Ascending aorta (tissue), 2 donors: ENCODE measurements around the gene EMD. TPM values are rescaled to one million over a fixed set of nuclear protein-coding genes. Genes with fewer than 3 reads are reported as not detected.

Source experiments
- DNase-seq, 2 donors: peaks; one replicate each; pipeline ENCODE4 v3.0.0-alpha.2; 2019; ENCODE audit warnings: low spot score in 2 of 2
- H3K27ac ChIP-seq, 2 donors: fragments of 200-600 bp; sonication (generic); one replicate each; pipeline ENCODE4 v1.5.1; 2016 to 2017; ENCODE audit warnings: mild to moderate bottlenecking in 1 of 2
- H3K27me3 ChIP-seq: fragments of 200-600 bp; sonication (generic); one replicate; pipeline ENCODE4 v1.5.1; 2017
- H3K36me3 ChIP-seq, 2 donors: fragments of 200-600 bp; sonication (generic); one replicate each; pipeline ENCODE4 v1.5.1; 2016
- H3K4me1 ChIP-seq, 2 donors: fragments of 200-600 bp; sonication (generic); one replicate each; pipeline ENCODE4 v1.5.1; 2016 to 2017; ENCODE audit warnings: mild to moderate bottlenecking in 1 of 2
- H3K4me3 ChIP-seq, 2 donors: fragments of 200-600 bp; sonication (generic); one replicate each; pipeline ENCODE4 v1.5.1; 2016 to 2017; ENCODE audit warnings: mild to moderate bottlenecking in 1 of 2
- H3K9me3 ChIP-seq, 2 donors: fragments of 200-600 bp; sonication (generic); one replicate each; pipeline ENCODE4 v1.5.1; 2016
- intact Hi-C: fragments of 100-400 bp; cut with DNase I; formaldehyde crosslinking; loops from one replicate; pipeline ENCODE4 v1.15.1; 2023
- total RNA-seq: library from RNA; depleted of rRNA; stranded (reverse); fragments of >200 nt; gene quantifications from one replicate; pipeline ENCODE4 v1.1.0, GENCODE V29; 2016
- TF ChIP-seq, protein P1 (sequence below), 3 experiments: fragments of 200-600 bp in 2 of 3; fragments of 450-650 bp in 1 of 3; sonication (generic) in 2 of 3; IDR thresholded peaks; one replicate each; pipeline ENCODE4 v1.5.1; 2016 to 2019; ENCODE audit warnings: antibody characterized with exemption in 3 of 3, mild to moderate bottlenecking in 1 of 3, moderate library complexity in 1 of 3

Gene EMD
- total RNA-seq, 1 donor from 2014 or later = 86.3 TPM

DNA sequence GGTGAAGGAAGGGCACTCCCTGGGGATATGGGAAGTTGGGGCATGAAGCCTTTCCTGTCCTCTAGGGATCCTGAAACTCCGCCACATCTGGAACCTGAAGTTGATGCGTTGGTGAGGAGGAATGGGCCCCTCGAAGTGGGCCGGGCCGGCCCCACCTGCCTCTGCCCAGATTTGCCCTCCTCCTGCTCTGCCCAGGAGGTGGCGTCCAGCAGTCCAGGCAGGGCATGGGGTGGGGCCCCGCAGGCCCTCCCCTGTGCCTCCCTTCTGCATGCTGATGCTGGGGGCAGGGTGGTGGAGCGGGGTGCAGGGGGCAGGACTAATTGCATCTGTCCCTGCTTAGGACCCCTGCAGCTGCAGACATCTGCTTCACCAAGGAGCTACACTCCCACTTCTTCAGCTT lies 34.0 kb downstream of the EMD start:
- Histone ChIP-seq H3K4me3 (no peak overlapping the region), H3K27me3 (no peaks in the 10 kb centered on the region), H3K9me3 (no peaks in the 10 kb centered on the region), H3K4me1 (peaks cover 0 to 7% of the 10 kb centered on the region in 2 donors), H3K36me3 (peaks cover 0 to 3% of the 10 kb centered on the region in 2 donors), H3K27ac (peak overlapping the region in 1 of 2 donors; percentile 91)
- intact Hi-C loops = loop anchor here (5.0 kb wide), 1 partner anchor 64 kb away; the partner anchor contains the start of gene LAGE3
- no peak for DNase-seq
- TF ChIP-seq, protein P1, sequence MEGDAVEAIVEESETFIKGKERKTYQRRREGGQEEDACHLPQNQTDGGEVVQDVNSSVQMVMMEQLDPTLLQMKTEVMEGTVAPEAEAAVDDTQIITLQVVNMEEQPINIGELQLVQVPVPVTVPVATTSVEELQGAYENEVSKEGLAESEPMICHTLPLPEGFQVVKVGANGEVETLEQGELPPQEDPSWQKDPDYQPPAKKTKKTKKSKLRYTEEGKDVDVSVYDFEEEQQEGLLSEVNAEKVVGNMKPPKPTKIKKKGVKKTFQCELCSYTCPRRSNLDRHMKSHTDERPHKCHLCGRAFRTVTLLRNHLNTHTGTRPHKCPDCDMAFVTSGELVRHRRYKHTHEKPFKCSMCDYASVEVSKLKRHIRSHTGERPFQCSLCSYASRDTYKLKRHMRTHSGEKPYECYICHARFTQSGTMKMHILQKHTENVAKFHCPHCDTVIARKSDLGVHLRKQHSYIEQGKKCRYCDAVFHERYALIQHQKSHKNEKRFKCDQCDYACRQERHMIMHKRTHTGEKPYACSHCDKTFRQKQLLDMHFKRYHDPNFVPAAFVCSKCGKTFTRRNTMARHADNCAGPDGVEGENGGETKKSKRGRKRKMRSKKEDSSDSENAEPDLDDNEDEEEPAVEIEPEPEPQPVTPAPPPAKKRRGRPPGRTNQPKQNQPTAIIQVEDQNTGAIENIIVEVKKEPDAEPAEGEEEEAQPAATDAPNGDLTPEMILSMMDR (IDR thresholded peaks at IDR 0.05) = no peak

DNA sequence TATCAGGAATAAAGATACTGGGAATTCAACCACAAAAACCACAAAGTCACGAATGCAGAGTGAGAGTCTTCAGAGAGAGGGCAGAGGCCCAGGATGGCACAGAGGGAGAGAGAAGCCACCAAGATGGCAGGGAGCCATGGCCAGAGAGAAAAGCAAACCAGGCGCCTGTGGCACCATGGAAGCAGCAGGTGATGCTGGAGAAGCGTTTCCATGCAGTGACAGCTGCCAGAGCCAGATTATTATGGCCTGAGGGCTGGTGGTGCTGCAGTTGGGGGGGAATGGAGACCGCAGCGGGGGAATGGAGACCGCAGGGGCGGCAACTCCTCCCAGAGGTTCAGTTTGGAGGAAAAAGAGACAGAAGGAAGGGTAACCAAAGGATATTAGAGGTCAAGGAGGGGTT lies 38.1 kb downstream of the EMD start:
- Histone ChIP-seq H3K4me3 (no peak overlapping the region), H3K9me3 (no peaks in the 10 kb centered on the region), H3K36me3 (peaks cover 0 to 3% of the 10 kb centered on the region in 2 donors), H3K4me1 (no peaks in the 10 kb centered on the region), H3K27me3 (no peaks in the 10 kb centered on the region), H3K27ac (no peak overlapping the region)
- intact Hi-C loops = no loop called here
- TF ChIP-seq, protein P1 (IDR thresholded peaks at IDR 0.05) = no peak
- DNase-seq = no peak

DNA sequence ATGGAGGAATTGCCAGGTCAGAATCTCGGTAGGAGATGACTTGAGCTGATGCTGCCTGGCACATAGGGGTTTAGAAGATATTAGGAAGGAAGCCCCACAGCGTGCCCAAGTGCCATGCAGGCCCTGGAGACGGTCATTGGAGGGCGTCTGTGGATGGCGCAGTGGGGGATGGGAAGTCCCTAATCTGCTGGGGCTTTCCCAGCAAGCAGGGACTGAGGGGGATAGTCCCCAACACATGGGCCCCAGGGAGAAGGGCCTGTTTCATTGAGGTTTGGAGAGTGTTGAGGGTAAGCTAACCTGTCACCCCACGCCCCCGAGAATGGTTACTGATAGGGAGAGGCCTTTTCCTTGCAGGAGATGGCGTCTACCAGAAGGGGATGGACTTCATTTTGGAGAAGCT lies 40.1 kb downstream of the EMD start:
- H3K27ac ChIP-seq = no peak overlapping the region
- no peak overlapping the region for H3K4me3 ChIP-seq
- H3K4me1 ChIP-seq = no peaks in the 10 kb centered on the region
- TF ChIP-seq, protein P1 (IDR thresholded peaks at IDR 0.05) = no peak
- intact Hi-C loops = no loop called here
- H3K9me3 ChIP-seq = no peaks in the 10 kb centered on the region
- peaks cover 0 to under 1% of the 10 kb centered on the region in 2 donors for H3K36me3 ChIP-seq
- no peaks in the 10 kb centered on the region for H3K27me3 ChIP-seq
- DNase-seq = no peak

DNA sequence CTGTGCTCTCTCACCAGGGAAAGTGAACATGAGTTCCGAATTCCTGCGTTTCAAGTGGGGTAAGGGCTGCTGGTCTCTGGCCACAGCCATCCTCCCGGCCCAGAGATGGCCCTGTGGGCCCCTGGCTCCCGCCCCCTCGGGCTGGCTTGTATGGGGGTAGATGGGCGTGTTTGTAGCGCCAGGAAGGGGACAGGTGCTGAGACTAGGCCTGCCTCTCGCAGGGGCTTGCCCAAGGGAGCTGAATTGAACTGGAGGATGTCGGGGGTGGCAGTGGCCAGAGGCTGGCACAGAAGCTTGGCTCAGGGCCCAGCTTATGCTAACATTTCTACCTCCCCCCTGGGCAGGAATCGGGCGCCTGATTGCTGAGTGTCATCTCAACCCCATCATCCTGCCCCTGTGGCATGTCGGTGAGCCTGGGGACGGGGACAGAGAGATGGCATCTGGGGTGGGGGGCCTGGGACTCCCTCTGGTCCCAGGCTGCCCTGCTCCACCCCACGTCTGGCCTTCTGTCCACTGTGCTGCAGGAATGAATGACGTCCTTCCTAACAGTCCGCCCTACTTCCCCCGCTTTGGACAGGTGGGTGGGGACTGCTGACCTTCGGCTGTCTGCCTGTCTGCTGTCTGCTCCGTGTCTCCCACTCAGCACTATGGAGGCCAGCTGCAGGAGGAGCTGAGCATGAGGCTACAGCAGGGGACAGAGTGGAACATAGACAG lies 40.8 kb downstream of the EMD start:
- Histone ChIP-seq H3K9me3 (no peaks in the 10 kb centered on the region), H3K27ac (no peak overlapping the region), H3K4me1 (no peaks in the 10 kb centered on the region), H3K36me3 (no peaks in the 10 kb centered on the region), H3K4me3 (no peak overlapping the region), H3K27me3 (no peaks in the 10 kb centered on the region)
- no peak for DNase-seq
- intact Hi-C loops = no loop called here
- TF ChIP-seq, protein P1 (IDR thresholded peaks at IDR 0.05) = no peak

DNA sequence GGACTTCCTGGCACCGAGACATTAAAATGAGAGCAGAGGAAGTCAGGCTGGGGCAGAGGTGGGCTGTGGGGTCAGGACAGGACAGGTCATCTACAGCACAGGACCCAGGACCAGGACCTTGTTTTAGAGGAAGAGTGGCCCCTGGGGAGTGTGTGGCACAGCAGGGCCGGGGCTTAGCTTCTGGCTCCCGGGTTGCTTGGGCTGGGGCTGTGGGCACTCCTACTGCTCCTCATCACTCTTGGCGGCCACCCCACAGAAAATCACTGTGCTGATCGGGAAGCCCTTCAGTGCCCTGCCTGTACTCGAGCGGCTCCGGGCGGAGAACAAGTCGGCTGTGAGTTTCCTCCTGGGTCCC lies 41.3 kb downstream of the EMD start:
- no peak for DNase-seq
- H3K27ac ChIP-seq = no peak overlapping the region
- no peaks in the 10 kb centered on the region for H3K9me3 ChIP-seq
- TF ChIP-seq, protein P1 (IDR thresholded peaks at IDR 0.05) = no peak
- intact Hi-C loops = no loop called here
- no peaks in the 10 kb centered on the region for H3K27me3 ChIP-seq
- H3K4me3 ChIP-seq = no peak overlapping the region
- H3K4me1 ChIP-seq = no peaks in the 10 kb centered on the region
- no peaks in the 10 kb centered on the region for H3K36me3 ChIP-seq
